Frontal cortex (tissue), 4 donors: ENCODE data around the gene PAMR1. TPM values are rescaled to one million over a fixed set of nuclear protein-coding genes. Genes with fewer than 3 reads are reported as not detected.

Source experiments
- DNase-seq, 2 donors: peaks; one replicate each; pipeline ENCODE4 v3.0.0; 2012; ENCODE audit warnings: low spot score in 2 of 2
- FAIRE-seq: peaks from 2 replicates; lab custom pipeline; 2012; peaks lifted over from hg19 to GRCh38; lab: Jason Lieb, UNC
- total RNA-seq: library from RNA; depleted of rRNA; stranded (reverse); fragments of >200 nt; gene quantifications from one replicate; pipeline ENCODE4 v1.2.3, GENCODE V29; 2014
- donor health status: control.
- donor health status: control.
- donor health status: control.

The PAMR1 gene
- total RNA-seq, 1 donor from 2014 or later: 2.0 TPM

- FAIRE-seq (no peak), DNase-seq (no peak)
Measured at GRCh38 chr11:35414776-35415175, 110.6 kb downstream of the PAMR1 start.

GRCh38 chr11:35414311-35414710 is 111.1 kb downstream of the PAMR1 start:
- DNase-seq: no peak
- no peak for FAIRE-seq

- FAIRE-seq: no peak
- DNase-seq: no peak
Measured at GRCh38 chr11:35413598-35413997, 111.8 kb downstream of the PAMR1 start.

DNA sequence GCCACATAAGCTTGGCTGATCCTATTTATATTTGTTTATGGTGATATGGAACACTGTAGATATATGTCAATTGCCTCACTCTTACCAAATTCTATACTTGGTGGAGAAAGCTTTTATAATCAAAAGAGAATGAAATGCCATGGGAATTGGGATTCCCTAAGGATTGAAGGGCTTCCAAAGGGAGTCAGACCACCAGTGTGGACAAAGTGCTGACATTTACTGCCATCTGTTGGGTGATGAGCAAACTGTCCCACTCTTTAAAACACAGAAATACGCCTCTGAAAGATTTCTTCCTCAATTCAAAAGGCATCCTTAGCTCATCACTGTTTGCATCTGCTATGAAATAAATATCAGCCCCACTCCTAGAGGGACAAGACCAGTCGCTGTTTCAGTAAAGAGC is 113.1 kb downstream of the PAMR1 start:
- no peak for DNase-seq
- no peak for FAIRE-seq

DNA sequence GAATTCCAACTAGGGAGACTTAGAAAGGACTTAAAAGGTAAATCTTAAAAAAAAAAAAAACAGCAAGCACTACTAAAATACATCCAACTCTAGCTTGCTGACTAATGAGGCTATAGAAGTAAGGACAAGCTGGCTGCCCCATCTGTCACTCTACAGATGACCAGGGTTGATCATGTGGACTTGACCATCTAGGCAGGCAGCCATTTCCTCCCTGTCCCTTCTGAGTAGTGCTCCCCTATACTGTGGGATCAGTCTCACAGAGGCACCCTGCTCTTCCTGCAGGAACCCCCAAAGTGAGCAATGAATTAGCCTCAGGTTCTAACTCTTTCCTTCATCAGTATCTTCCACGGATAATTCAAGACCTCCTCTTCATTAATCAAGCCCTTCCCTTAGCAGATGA is 118.4 kb downstream of the PAMR1 start:
- DNase-seq (no peak), FAIRE-seq (no peak)

DNA sequence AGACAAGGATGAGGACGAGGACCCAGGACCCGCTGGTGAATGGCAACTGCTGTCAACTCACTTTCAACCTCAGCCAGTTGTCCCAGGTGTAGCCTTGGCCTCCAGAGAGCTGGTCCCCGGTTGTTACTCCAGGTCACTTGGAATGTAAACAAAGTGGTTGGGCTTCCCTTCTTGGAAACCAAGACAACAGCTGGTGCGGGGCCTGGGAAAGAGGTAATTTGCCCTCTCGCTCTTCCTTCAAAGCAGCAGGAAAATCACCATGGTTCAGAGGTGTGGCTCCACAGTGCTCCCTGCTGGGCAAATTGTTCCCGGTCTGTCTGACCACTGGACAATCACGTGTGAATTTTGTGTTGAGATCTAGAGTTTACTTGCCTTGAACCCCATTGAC is 121.0 kb downstream of the PAMR1 start:
- FAIRE-seq (no peak), DNase-seq (no peak)

GRCh38 chr11:35403765-35404387 is 121.5 kb downstream of the PAMR1 start:
- DNase-seq: no peak
- no peak for FAIRE-seq

DNA sequence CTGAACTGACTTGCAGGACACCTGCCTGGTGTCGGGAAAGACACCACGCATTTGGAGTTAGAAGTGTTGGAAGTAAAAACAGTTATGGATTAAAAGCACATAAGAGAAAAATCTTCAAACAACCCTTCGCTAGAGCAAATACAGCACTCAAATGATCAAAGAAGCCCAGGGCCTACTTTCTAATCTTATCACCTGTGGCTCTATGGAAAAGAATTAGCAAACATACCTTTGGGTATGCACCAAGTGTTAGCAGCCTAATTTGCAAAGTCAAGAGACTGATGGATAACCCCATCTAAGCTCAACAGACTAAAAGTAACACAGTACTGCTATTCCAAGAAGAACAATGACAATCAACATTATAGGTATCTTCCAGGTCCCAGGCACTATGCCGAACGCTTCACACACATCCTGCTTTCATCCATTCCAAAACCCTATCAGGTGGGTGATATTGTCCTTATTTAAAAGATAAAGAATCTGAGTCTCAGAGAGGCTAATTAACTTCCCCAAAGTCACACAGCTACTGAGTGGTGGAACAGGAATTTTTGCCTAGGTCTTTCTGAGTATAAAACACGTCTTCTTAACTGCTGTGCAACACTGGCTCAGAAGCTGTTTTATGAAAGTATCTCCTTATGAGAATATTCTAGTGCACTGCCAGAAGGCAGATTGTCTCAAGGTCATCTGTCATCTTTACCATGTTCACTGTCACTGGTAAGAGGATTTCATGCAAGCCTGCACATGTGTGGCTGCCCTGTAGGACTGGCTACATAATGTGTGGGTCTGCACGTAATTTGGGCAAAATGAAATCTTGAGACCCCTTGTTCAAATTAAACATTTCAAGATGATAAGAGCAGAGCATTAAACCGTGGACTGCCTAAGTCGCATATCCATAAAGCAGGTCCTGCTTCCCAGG is 122.4 kb downstream of the PAMR1 start:
- no peak for DNase-seq
- FAIRE-seq: no peak

- FAIRE-seq (no peak), DNase-seq (no peak)
Measured at GRCh38 chr11:35398881-35399280, 126.5 kb downstream of the PAMR1 start.

- DNase-seq: no peak
- FAIRE-seq: no peak
Measured at GRCh38 chr11:35394941-35395340, 130.5 kb downstream of the PAMR1 start.

DNA sequence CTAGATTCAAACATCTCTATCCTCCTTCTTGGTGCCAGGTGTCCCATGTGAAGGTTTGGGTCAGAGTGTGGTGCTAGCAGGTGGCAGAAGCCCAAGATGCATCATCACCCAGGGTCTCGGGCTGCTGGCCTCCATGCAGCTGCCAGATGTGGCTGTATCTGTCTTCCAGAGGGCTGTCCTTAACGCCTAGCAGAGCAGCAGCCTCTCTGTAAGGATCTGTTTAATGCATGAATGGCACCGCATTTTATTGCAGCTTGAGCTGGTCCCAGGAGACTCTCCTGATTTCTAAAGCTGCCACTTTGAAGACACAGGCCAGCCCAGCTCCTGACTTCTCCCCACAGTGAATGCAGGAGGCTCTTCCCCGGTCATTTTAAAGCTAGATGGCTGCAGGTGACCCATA is 132.3 kb downstream of the PAMR1 start:
- DNase-seq: no peak
- no peak for FAIRE-seq

DNA sequence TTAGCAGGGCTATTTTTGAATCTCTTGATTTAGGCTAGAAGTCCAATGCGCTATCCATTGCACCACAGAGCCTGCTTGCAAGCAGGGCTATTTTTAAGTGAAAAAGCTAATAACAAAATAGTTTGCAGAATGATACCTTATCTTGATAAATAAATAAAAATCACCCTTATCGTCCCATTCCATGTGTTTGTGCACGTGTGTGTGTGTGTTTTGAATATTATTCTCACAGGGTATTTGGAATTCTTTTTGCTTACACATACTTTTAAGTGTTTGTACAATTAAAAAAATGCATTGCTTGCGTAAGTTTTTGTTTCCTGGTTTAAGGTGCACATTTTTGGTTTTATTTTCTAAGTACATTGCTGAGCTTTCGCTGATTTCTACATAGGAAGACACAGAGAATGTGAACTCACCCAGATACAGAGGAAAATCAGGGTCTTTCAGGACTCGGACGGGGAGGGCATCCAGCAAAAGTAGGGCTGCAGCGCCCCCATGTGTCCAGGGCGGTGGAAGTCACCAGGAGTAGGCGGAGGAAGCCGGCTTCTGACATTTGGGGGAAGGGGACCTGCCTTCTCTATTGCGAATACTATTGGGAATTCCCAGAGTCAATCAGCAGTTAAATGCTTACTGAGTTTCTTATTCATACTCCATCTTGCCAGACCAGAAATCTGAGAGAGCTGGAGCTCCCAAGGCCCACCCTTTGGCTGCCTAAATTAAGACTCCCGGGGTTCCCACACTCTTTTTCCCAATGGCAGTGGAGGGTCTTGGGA is 133.3 kb downstream of the PAMR1 start:
- no peak for FAIRE-seq

GRCh38 chr11:35390737-35391682 is 134.4 kb downstream of the PAMR1 start:
- DNase-seq: no peak
- FAIRE-seq: no peak

More for the DNA sequence above, 133.3 kb downstream of the PAMR1 start:
- DNase-seq: peak; percentile 24 to 57

DNA sequence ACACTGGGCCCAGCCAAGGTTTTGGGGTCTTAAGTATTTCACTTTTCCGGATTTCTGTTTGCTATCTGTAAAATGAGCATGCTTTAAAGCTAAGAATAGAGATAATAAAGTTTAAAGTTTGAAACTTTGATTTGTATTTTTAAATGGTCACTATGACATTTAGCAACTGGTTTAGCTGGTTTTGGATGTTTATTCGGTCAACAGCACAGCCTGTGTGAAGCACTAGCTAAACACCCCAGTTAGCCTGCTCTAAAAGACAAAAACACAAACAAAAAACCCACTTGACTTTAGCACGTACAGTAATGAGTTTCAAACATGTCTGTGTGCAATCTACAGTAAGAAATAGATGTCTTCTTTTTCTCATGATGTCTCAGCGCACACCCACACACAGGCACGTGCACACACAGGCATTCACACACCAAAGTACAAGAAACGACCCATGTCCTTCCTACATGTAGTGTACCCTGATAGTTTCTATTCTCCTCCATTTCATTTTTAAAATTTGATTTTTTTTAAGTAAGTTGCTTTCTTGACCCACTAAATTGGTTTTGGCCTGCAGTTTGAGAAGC is 135.4 kb downstream of the PAMR1 start:
- FAIRE-seq: no peak

DNA sequence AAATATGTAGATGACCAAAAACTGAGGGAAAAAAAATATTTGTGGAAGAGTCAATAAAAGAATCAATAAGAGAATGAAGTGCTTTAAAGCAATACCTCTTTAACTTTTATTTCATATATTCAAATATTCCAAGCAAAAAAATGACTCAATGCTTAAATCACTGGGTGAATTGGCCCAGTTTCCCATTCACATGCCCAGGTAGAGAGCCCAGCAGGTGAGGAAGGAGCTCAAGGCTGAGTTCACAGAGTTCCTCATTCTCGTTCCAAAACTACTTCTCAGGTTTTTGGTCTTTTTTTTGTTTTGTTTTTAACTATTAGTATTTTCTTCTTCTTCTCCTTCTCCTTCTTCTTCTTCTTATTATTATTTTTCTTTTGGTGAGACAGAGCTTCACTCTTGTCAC is 136.3 kb downstream of the PAMR1 start:
- DNase-seq (no peak), FAIRE-seq (no peak)

More for the DNA sequence above, 135.4 kb downstream of the PAMR1 start:
- no peak for DNase-seq

DNA sequence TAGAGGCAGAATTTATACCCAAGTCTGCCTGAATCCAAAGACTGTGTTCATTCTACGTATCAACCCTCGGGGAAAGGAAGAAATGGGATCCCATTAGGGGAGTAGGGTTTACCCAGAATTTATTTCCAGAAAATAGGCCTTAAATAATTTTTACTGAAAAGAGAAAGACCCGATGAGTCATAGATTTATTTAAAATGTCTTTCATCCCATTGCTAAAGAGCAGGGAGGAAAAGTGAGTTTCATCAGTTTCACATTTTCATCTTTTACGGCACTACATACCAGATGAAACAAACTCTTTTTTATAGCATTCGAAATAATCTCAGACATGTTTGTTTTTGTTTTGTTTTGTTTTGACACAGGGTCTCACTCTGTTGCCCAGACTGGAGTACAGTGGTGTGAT is 137.4 kb downstream of the PAMR1 start:
- no peak for DNase-seq
- no peak for FAIRE-seq

DNA sequence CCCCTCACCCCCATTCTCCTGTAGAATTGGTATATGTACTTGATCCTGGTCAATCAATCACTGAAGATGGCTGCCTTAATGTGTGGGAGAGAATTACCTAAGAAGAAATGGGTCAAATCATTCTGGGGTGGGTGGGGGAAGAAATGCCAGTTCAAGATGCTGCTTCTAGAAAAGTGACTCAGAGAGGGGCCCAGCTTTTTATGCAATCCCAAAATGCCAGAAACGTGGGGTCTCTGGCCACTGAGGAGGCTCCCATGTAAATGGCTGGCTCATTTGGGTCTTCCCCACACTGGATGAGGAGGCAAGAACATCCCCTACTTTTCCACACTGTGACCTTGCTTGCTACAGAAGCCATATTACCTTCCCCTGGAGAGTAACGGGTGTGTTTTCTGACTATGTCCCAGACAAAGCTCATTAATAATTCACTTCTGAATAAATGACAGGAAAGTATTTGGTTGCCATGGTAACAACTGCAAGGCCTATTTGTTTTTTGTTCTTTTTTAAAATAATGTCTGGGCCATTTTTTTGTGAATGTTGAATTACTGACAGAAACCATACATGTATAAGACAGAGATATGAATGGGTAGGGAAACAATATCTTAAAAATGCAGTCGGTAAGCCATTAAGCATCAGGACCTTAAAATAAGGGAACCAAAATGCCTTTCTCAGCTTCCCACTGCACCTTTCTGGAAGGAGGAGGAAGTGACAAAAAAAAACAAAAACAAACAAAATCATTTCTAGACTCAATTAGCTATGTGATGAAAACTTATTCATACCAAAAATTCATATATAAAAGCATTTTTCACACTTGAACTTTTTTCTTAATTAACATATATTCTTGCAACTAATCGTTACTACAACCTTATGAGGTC is 138.1 kb downstream of the PAMR1 start:
- no peak for FAIRE-seq
- DNase-seq: no peak

- DNase-seq (no peak), FAIRE-seq (no peak)
Measured at GRCh38 chr11:35383953-35384352, 141.5 kb downstream of the PAMR1 start.
